Measurements from ENCODE around the gene METTL16. TPM values are rescaled to one million over a fixed set of nuclear protein-coding genes. Genes with fewer than 3 reads are reported as not detected.

METTL16 gene
- total and polyA plus RNA-seq, 2 experiments from 2014 or later, result 40.1 to 80.8 TPM

DNA sequence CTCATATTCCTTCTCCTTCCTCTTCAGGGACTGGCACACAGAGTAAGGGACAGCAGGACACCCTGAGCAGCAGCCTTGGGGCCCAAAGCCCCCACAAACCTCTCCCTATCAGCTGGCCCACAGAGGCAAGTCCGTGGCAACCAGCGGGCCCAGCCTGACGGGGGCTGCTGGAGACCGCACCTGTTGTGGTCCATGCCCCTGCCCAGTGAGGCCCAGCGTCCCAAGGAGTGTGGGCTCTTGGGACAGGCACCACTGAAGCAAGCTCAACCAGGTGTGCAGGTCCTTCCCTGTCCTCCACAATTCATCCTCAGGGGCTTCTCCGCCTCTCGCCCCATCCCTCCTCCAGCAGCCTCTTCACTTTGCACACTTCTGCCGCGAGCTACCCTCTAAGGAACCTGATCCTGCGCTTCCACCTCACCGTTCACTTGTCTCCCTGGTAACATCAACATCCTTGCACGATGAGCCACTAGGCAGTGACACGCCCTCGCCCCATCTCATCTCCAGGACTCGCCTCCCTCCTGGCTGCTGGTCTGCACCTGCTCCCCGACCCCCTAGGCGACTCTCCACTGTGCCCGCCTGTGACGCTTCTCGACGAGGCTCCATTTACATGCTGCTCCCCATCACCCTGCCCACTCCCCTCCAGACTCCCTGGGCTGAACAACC is 123.5 kb downstream of the METTL16 start (continued):
- TF ChIP-seq, protein P1, sequence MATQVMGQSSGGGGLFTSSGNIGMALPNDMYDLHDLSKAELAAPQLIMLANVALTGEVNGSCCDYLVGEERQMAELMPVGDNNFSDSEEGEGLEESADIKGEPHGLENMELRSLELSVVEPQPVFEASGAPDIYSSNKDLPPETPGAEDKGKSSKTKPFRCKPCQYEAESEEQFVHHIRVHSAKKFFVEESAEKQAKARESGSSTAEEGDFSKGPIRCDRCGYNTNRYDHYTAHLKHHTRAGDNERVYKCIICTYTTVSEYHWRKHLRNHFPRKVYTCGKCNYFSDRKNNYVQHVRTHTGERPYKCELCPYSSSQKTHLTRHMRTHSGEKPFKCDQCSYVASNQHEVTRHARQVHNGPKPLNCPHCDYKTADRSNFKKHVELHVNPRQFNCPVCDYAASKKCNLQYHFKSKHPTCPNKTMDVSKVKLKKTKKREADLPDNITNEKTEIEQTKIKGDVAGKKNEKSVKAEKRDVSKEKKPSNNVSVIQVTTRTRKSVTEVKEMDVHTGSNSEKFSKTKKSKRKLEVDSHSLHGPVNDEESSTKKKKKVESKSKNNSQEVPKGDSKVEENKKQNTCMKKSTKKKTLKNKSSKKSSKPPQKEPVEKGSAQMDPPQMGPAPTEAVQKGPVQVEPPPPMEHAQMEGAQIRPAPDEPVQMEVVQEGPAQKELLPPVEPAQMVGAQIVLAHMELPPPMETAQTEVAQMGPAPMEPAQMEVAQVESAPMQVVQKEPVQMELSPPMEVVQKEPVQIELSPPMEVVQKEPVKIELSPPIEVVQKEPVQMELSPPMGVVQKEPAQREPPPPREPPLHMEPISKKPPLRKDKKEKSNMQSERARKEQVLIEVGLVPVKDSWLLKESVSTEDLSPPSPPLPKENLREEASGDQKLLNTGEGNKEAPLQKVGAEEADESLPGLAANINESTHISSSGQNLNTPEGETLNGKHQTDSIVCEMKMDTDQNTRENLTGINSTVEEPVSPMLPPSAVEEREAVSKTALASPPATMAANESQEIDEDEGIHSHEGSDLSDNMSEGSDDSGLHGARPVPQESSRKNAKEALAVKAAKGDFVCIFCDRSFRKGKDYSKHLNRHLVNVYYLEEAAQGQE (IDR thresholded peaks at IDR 0.05; ENCODE audit: unreplicated experiment), result no peak
- no peak for TF ChIP-seq CREB1 (CRISPR knock-in tag; IDR thresholded peaks at IDR 0.05; ENCODE audit: low read depth)

DNA sequence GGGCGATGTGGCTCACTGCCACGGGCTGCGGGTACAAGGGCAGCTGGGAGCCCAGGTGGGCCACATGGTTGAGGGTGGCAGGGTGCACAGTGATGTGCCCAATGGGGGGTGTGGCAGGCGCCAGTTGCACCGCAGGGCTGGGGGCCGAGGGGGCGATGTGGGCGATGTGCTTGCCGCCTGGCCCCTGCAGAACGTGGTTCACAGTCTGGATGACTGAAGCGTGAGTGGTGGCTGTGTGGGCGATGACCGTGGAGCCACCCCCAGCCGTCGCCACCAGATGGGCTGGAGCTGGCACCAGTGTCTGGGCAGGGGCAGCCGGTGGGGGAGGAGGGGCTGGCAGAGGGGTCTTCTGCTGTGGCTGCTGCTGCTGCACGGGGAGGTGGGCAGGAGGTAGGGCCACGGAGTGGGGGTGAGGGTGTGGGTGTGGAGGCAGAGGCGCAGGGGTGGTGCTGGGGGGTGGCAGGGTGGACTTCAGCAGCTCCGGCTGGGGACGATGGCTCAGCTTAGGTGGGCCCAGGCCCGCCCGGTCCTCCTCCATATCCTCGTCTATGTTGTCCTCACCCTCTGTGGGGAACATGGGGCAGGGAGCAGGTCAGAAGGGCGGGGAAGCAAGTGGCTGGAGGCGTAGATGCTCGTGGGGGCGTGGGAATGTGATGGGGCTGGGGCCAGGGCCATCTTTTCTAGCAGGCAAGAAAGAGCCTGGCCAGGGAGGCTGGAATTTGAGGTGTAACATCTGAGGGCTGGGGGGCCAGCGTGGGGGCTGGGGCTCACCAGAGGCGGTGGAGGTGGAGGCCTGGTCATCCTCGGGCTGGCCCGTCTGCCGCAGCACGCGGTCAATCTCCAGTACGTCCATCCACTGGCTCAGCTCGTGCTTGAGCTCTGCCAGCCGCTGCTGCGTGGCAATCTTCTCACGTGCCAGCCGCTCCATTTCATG is 124.3 kb downstream of the METTL16 start:
- Mint-ChIP-seq H3K27ac (no peak overlapping the region), H3K27me3 (ENCODE audit: insufficient read depth, low read depth, poor library complexity) (peaks cover 24% of the 10 kb centered on the region), H3K9me3 (no peaks in the 10 kb centered on the region; the same call in 2 of the 3 replicates), H3K4me3 (no peak overlapping the region), H3K4me1 (peaks cover 47% of the 10 kb centered on the region), H3K36me3 (ENCODE audit: low read depth) (peaks cover 16% of the 10 kb centered on the region; the same call in 2 of the 3 replicates)
- Histone ChIP-seq H4K20me1 (replicated peaks; ENCODE audit: insufficient read depth) (no peaks in the 10 kb centered on the region; the same call in 1 of the 2 replicates), H3K9me2 (ENCODE audit: insufficient read depth) (no peaks in the 10 kb centered on the region), H3K27me3 (ENCODE audit: insufficient read depth) (no peaks in the 10 kb centered on the region), H3K4me1 (ENCODE audit: insufficient read depth) (peaks cover 23% of the 10 kb centered on the region), H3K4me2 (no peak overlapping the region), H3K36me3 (ENCODE audit: insufficient read depth) (no peaks in the 10 kb centered on the region), H3K4me3 (no peak overlapping the region), H3K79me2 (replicated peaks; ENCODE audit: insufficient read depth) (peaks cover 23% of the 10 kb centered on the region), H3K27ac (ENCODE audit: low read depth) (no peak overlapping the region), H2AFZ (no peak overlapping the region), H3F3A (replicated peaks; ENCODE audit: low read depth) (no peaks in the 10 kb centered on the region; the same call in 1 of the 2 replicates)
- DNase-seq (ENCODE audit: low spot score) (no peak), ATAC-seq (no peak)
- TF ChIP-seq, protein P2, sequence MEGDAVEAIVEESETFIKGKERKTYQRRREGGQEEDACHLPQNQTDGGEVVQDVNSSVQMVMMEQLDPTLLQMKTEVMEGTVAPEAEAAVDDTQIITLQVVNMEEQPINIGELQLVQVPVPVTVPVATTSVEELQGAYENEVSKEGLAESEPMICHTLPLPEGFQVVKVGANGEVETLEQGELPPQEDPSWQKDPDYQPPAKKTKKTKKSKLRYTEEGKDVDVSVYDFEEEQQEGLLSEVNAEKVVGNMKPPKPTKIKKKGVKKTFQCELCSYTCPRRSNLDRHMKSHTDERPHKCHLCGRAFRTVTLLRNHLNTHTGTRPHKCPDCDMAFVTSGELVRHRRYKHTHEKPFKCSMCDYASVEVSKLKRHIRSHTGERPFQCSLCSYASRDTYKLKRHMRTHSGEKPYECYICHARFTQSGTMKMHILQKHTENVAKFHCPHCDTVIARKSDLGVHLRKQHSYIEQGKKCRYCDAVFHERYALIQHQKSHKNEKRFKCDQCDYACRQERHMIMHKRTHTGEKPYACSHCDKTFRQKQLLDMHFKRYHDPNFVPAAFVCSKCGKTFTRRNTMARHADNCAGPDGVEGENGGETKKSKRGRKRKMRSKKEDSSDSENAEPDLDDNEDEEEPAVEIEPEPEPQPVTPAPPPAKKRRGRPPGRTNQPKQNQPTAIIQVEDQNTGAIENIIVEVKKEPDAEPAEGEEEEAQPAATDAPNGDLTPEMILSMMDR (conservative IDR thresholded peaks at IDR 0.05; ENCODE audit: low read depth in 2 of 2), result no peak

Data from GM23338 (cell line).